ENCODE results near the gene ZBTB12.

ZBTB12 gene

DNA sequence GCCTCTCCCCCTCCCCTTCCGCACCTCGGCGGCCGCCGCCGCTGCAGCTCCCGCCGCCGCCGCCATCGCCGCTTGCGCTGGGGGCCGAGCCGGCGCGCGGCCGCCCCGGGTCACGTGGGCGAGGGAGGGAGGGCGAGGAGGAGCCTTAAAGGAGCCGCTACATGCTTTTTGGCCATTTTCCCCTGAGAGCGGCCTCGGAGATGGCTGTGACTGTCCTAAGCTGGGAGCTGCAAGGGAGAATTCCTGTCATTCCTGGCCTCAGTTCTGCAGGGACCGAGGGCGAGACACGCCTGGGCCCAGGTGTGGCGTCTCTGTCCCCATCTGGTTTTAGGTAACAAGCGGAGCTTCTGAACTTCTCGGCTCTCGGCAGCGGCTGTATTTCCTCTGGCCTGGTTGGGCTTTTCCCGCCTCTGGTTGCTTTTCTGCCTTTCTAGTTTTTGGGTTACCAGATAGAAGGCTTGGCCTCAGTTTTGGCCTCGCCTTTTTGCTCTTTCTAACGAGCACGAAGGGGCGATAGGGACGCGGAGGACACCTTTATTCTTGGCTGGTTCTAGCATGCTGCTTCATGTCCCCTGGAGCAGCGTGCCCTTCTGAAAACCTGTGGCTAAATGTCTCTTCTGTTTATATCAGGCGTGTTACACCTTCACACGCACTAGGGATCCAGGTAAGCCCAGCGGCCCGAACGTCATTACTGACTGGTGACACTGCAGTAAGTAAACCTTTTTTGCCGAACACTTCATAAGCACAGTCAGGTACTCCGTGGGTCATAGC, 4.1 kb downstream of the ZBTB12 start, which contains the start of gene EHMT2:
EHMT2 (minus strand) TSS at position 87 of the 771 bp plus-strand sequence; CDS start at position 66, 21 bp downstream.
- in situ Hi-C loops (cut with HindIII; ENCODE audit: low sequenced_read_pairs): no loop called here

DNA sequence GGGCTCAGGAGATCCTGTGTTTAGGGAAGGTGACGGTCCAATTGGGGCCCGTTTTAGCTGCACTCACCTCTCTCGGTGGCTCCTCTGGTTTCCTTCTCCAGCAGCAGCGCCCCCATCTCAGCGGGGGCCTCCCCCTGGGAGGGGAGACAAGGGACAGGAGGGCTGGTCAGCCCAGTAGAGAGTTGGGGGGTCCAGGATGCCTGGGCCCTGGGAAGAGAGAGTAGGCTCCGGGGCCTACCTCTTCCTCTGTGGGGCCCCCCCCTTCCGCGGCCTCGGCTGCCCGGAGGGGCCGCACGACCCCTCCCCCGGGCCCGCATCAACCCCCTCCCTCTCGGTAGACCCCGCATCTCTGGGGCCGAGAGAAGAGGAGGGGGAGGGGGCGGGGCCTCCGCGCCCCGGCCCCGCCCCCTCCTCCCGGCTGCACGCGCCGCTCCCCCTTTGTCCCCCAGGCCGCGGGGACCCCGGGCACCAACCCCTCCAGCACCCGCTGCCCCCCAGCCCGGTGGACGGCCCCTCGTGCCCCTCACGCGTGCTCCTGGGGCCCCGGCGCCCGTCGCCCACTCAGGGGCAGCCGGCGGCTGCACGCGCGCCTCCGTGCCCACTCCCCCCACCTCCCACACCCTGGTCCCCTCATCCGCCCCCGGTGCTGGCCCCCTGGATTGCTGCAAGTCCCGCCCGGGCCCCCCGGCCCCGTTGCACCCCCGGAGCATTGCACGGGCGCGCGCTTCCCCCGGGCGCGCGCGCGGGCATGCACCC, 4.9 kb downstream of the ZBTB12 start:
- in situ Hi-C loops (cut with HindIII; ENCODE audit: low sequenced_read_pairs): no loop called here

DNA sequence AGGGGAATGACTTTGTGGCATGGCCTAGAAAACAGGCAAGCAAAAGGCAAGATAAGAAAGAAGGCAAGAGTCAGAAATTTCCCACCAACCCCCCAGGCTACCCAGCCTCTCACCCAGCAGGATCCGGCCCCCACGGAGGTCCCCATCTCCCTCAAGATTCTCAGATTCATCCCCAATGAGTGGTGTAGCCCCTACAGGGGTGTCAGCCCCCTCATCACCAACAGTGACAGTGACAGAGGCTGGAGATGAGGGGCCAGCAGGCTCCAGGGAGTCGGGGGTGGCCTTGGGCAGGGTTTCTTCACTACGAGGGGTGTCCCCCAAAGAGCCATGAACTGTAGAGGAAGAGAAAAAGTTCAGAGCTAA, 5.4 kb downstream of the ZBTB12 start:
- in situ Hi-C loops (cut with HindIII; ENCODE audit: low sequenced_read_pairs): no loop called here

DNA sequence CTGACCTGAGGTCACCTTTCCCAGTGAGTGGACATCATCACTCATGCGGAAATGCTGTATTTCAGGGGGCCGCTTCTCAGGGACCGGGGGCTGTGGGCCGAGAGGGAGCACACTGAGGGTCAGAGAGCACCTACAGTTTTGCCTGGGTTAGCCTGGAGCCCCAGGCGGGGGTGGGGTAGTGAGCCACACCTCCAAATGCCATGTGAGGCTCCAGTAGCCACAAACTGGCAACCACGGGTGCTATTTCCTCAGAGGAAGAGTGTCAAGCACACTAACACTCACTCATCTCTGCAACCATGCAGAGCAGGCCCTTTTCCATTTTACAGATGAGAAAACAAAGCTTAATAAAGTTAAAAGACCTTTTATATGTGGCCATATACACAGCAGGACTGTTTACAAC, 9.1 kb downstream of the ZBTB12 start:
- in situ Hi-C loops (cut with HindIII; ENCODE audit: low sequenced_read_pairs): no loop called here

DNA sequence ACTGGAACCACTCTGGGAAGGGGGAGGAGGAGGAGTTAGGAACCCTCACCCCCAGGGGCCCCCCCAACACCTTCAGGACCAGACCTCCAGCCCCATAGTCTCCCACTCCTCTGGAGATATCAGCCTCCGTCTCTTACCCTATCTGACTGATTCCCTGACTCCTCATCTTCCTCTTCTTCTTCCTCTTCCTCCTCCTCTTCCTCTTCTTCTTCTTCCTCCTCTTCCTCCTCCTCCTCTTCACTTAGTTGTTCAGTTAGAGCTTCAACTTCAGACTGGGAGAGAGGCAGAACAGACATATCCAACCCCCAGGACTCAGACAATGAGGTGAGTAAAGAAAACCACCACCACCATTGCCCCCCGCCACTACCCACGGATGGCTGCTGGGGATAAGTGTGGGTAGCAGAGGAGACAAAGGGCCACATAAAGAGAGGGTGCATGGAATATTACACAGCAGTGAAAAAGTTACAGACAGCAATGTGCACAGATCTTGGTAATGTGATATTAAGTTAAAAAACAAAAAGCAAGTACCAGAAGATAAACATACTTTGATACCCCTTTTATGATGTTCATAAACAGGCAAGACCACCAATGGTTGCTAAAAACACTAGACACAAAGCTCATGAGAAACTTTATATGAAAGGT, 12.4 kb downstream of the ZBTB12 start:
- in situ Hi-C loops (cut with HindIII; ENCODE audit: low sequenced_read_pairs): no loop called here

DNA sequence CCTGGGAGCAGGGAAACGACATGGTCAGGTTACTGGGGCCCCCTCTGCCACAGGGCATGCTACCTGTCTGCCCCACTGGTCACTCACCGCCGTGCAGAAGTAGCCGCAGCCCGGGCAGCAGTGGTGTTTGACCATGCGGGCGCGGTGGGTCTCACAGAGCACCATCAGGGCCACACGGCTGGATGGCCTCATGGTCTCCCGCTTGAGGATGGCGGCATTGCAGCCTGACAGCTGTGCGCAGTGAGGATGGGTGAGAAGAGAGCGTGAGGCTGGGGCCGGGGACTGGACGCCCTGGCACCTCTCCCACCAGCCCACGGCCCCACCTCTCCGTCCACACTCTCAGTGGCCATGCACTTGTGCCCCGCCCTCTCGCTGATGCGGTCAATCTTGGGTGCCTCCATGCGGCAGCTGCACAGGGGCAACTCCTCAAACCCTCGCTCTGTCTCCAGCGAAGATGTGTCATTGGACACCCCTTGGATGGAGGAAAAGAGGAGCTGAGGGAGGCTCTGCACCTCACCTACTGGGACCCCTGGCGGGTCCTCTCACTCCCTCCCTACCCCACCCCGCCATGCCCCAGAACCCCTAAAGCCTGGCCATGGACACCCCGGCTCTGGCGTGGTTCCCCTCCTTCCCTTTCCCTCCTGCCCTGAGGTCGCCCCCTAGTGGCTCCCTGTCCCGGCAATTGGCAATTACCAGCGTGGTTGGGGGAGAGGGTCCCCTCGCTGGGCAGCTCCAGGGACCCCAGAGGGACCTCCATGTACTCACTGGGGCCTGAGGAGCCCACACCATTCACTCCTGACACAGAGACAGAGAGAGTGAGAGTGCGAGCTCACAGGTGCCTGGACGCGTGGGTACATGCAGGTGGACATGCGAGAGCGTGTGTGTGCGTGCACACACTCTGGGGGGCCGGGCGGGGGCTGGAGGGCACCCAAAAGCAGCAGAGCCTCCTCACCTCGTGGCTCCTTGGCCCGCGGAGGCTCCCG, 13.3 kb downstream of the ZBTB12 start:
- in situ Hi-C loops (cut with HindIII; ENCODE audit: low sequenced_read_pairs): no loop called here

DNA sequence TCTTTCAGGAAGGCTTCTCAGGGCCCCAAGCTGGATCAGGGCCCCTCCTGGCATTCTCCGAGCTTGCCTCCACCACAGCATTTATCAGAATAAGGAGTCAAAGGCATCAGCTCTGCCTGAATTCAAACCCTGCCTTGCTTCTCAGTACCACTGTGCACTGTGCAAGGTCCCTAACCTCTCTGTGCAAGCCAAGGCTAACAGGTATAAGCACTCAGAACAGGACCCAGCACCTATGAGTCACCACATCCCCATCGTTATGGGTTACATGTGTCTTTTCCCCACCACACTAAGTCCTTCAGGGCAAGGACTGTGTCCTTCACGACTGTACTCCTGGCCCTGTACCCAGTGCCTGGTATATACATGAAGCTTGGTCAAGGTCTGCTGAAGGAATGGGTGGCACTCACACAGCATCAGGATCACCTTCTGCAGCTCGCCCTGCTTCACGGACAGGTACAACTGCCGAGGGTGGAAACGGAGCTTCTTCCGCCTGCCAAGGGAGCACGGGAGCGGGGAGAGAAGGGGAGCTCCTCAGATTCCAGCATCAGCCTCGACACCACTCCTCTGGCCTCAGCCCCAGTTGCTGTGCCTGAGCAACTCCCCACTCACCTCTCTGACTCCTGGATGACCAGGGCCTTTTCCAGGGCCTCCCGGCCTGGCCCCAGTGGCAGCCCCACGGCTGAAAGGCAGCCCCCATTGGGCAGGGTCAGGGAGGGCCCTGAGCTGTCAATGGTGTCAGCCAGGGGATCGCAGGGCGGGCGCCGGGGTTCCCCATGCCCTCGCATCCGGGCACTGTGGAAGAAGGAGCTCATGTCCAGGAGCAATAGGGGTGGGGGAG, 14.5 kb downstream of the ZBTB12 start:
- in situ Hi-C loops (cut with HindIII; ENCODE audit: low sequenced_read_pairs): no loop called here

DNA sequence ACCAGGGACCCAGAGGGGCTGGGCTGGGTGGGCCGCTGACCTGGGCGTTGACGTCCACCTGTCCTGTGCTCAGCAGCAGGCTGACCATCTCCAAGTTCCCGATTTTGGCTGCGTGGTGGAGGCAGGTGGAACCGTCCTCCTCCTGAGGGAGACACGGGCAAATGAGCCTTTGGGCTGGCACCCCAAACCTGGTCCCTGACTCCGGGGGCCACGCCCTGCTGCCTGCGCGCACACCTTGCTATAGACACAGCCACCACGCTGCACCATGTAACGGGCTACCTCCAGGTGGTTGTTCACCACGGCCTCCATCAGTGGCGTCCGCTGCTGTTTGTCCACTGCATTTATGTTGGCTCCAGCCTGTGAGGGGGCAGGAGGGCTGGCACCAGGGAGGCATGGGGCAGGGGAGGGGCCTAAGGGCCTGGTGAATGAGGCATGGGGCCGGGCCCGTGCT, 15.3 kb downstream of the ZBTB12 start:
- in situ Hi-C loops (cut with HindIII; ENCODE audit: low sequenced_read_pairs): no loop called here

DNA sequence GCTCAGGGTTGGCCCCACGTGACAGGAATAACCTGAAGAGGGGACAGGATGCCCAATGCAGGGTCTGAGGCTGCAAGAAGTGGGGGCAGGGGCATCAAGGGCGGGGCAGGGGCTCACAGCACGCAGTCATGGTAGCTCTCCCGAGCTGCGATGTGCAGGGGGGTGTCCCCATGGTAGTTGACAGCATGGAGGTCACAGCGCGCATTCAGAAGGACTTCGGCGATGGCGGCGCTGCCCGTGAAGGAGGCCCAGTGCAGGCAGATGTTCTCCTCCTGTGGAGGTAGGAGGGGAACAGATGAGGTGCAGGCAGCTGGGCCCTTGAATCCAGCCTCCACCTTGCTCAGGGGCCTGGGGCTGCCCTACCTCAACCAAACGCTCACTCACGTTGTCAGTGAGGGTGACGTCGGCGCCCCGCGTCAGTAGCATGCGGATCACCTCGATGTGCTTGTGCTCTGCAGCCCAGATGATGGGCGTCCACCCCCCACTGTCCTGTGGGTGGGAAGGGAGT, 17.3 kb downstream of the ZBTB12 start:
- in situ Hi-C loops (cut with HindIII; ENCODE audit: low sequenced_read_pairs): no loop called here

DNA sequence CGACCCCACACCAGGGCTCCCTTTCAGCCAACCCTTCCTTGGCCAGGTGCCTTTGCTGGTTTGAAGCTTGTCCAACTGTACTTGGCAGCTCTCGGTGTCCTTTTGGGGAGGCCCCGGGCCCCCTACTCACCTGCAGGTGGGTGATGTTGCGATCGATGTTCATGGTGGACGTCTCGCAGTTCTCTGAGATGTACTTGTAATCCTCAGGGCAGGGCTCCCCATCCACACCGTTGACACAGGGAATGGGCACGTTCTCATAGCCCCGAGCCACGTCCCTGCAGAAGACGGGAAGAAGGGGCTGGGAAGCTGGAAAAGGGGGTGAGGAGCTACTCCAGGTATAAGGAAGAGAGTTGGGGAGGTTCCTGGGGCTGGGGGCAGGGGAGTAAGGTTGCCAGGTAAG, 18.2 kb downstream of the ZBTB12 start:
- in situ Hi-C loops (cut with HindIII; ENCODE audit: low sequenced_read_pairs): no loop called here

DNA sequence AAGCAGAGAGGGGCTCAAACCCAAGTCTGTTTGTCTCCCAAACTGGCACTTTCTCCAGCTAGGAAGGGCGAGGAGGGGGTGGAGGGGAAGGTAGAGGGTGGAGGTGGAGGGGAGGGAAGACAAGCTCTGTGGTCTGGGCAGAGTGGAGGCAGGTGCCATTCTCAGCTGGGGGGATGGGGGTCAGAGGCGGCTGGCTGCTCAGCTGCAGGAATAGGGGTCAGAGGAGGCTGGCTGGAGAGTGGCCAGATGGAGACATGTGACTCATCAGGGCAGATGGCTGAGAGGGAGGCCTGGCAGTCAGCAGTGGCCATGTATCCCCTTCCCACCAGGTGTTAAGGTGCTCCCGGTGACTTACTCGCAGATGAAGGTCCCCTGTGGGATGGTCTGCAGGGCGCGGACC, 19.5 kb downstream of the ZBTB12 start:
- in situ Hi-C loops (cut with HindIII; ENCODE audit: low sequenced_read_pairs): no loop called here

DNA sequence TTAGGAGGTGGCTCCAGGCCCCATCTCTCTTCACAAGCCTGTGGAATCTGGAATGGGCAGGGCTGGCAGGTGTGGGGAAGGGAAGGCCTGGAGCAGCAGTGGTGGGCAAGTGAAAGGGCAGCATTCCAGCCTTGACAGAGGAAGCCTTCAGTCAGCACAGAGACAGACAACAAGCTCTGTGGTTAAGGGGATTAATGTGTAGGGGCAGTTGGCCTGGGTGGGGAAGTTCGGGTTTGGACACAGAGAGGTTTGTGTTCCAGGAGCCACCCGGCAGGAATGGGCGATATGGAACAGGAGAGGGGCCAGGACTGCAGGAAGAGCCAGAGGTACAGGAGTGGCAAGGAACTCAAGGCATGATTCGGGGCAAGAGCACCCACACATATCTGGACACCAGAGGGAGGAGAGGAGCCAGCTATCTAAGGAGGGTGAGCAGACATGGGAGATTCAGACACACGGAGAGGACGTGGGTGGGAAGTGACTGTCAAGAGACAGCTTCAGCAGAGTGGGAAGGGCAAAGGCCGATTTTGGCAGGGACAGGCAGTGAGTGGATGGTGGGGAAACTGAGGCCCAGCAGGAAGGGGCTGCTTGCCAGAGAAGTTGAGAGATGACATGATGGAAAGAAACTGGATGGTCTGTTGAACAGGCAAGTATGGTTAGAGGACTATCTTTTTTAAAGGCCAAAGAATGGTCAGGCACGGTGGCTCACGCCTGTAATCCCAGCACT, 20.6 kb downstream of the ZBTB12 start:
- in situ Hi-C loops (cut with HindIII; ENCODE audit: low sequenced_read_pairs): no loop called here

DNA sequence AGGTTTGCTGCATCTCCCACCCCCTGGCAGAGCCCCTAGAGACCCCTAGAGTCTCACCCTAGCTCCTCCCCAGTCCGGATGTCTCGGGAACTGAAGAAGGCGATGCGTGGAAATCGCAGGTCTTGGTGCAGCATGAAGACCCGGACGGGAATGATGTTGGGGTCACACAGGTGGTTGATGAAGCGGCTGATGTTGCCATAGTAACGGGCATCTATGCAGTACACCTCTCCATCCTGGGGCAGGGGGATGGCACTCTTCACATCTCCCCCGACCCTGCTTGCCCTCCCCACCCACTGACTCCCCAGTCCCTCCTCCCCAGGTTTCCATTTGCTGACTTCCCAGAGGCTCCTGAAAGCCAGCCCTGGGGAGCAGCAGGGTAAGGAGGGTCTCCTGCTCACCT, 21.3 kb downstream of the ZBTB12 start:
- in situ Hi-C loops (cut with HindIII; ENCODE audit: low sequenced_read_pairs): no loop called here

DNA sequence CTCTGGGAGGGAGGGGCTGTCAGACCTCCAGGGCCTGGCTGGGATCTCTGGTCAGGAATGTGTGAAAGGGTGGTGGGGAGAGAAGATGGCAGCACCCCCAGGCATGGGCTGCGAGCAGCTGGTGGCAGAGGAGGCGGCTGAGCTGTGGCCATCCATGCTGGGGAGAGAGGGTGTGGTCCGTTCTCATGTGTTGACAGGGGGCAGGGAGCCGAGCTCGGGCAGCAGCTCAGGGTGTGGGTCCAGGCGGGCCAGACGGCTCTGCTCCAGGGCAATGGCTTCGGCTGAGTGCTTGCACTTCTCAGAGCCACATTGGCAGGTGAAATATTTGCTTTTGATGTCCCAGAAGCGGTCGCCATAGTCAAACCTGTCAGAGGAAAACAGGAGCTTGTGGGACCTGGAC, 22.0 kb downstream of the ZBTB12 start:
- in situ Hi-C loops (cut with HindIII; ENCODE audit: low sequenced_read_pairs): no loop called here

DNA sequence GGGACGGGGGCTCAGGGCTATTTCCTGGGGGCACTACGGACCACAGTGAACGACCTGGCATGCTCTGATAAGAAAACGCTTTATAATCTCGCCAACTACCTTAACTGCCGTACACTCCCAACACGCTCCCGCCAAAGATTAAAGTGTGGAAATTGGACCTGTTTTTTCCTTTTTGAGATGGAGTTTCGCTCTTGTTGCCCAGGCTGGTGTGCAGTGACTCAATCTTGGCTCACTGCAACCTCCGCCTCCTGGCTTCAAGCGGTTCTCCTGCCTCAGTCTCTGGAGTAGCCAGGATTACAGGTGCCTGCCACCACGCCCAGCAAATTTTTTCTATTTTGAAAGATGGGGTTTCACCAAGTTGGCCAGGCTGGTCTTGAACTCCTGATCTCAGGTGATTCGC, 22.7 kb downstream of the ZBTB12 start:
- in situ Hi-C loops (cut with HindIII; ENCODE audit: low sequenced_read_pairs): no loop called here

DNA sequence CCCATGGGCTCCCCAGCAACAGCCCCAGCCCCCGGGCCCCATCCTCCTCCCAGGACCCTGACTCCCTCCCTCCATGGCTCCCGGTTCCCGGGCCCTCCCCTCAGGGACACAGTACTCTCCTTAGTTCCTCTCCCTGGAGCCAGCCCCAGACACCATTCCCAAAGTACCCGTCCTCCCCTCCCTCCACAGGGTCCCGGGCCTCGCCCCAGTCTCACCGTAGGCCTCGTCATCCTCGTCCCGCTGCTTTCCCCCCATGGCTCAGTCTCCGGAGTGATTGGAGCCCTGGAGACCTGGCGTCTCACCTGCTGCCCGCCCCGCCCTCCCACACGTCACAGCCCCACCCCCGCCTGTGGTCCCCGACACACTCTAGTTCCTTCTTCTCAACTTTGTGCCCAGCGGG, 23.2 kb downstream of the ZBTB12 start, which contains the start of gene SLC44A4:
SLC44A4 (minus strand) TSS at position 272 of the 400 bp plus-strand sequence; CDS start at position 255, 17 bp downstream.
- in situ Hi-C loops (cut with HindIII; ENCODE audit: low sequenced_read_pairs): no loop called here

DNA sequence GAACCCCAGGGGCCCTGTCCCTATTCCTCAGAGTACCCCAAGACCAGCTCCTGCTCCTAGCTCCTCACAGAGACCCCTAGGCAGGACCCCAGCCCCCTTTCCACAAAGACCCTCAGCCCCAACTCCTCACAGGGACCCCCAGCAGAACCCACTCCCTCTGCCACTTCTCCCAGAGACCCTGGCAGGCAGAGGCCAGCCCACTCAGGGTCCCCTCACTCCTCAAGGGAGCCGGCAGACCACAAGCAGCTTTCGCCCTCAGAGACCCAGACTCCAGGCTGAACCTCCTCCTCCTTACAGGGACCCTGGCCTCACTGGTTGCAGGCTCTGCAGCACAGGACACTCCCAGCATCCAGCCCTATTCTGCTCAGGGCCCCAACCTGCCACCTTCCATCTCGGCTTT, 23.7 kb downstream of the ZBTB12 start:
- in situ Hi-C loops (cut with HindIII; ENCODE audit: low sequenced_read_pairs): no loop called here

DNA sequence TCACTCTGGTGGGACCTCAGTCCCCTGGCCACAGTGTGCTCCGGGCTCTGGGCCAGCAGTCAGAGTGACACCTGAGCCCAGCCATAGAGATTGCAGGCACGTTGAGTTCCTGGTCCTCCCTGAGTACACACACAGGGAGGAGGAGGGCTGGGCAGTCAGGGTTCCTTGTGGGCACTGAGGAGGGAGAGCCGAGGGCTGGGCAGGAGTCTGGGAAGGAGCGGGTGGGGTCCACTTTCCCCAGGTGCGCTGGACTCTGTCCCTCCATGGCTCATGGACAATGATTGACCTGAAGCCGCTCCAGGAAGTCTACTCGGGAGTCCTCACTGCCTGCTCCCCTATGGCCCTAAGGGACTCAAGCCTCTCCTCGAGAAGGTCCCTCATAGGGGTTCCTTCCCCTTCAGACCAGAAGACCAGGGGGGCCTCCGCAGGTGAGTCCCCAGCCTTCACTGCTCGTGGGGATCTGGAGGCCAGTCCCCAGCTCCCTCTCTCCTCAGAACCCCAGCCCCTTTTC, 24.2 kb downstream of the ZBTB12 start:
- in situ Hi-C loops (cut with HindIII; ENCODE audit: low sequenced_read_pairs): no loop called here
